ENCODE results near the gene PUS3. TPM values are rescaled to one million over a fixed set of nuclear protein-coding genes. Genes with fewer than 3 reads are reported as not detected.

The PUS3 gene
- total RNA-seq, 3 donors from 2014 or later (not counting 1 experiment from before 2014, with no cell fraction given), result 3.6 to 6.7 (median 3.6) TPM

GRCh38 chr11:125935618-125936199 is 32.7 kb upstream of the PUS3 start:
- no peaks in the 10 kb centered on the region for H3K9me3 Mint-ChIP-seq
- H3K36me3 Mint-ChIP-seq, result no peaks in the 10 kb centered on the region
- DNase-seq (no peak), ATAC-seq (no peak)
- H3K4me1 Mint-ChIP-seq, result peaks cover 0 to 6% of the 10 kb centered on the region in 2 donors
- H3K27me3 Mint-ChIP-seq (ENCODE audit: low read depth in 2 of 2), result peaks cover 6 to 7% of the 10 kb centered on the region in 2 donors
- H3K27me3 ChIP-seq (ENCODE audit: control insufficient read depth, insufficient read depth, low read length), result no peaks in the 10 kb centered on the region
- TF ChIP-seq, protein P1, sequence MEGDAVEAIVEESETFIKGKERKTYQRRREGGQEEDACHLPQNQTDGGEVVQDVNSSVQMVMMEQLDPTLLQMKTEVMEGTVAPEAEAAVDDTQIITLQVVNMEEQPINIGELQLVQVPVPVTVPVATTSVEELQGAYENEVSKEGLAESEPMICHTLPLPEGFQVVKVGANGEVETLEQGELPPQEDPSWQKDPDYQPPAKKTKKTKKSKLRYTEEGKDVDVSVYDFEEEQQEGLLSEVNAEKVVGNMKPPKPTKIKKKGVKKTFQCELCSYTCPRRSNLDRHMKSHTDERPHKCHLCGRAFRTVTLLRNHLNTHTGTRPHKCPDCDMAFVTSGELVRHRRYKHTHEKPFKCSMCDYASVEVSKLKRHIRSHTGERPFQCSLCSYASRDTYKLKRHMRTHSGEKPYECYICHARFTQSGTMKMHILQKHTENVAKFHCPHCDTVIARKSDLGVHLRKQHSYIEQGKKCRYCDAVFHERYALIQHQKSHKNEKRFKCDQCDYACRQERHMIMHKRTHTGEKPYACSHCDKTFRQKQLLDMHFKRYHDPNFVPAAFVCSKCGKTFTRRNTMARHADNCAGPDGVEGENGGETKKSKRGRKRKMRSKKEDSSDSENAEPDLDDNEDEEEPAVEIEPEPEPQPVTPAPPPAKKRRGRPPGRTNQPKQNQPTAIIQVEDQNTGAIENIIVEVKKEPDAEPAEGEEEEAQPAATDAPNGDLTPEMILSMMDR (IDR thresholded peaks at IDR 0.05), result no peak
- no peak overlapping the region for H3K4me3 Mint-ChIP-seq
- H3K36me3 ChIP-seq (ENCODE audit: control insufficient read depth, insufficient read depth, low read length), result no peaks in the 10 kb centered on the region
- H3K4me3 ChIP-seq (ENCODE audit: low read length), result no peak overlapping the region
- intact Hi-C loops (cut with micrococcal nuclease), result no loop called here
- H3K27ac Mint-ChIP-seq, result no peak overlapping the region
- H3K4me1 ChIP-seq (ENCODE audit: control insufficient read depth, insufficient read depth, low read length), result no peaks in the 10 kb centered on the region
- H3K9me3 ChIP-seq (ENCODE audit: control insufficient read depth, insufficient read depth, low read length), result no peaks in the 10 kb centered on the region
- 81% methylated on average over 12 of the region's 12 CpGs for WGBS (ENCODE audit: insufficient coverage)
- no peak overlapping the region for H3K27ac ChIP-seq (ENCODE audit: low read length)

- Histone ChIP-seq H3K9me3 (ENCODE audit: control insufficient read depth, insufficient read depth, low read length) (no peaks in the 10 kb centered on the region), H3K4me3 (ENCODE audit: low read length) (no peak overlapping the region), H3K27me3 (ENCODE audit: control insufficient read depth, insufficient read depth, low read length) (no peaks in the 10 kb centered on the region), H3K4me1 (ENCODE audit: control insufficient read depth, insufficient read depth, low read length) (no peaks in the 10 kb centered on the region), H3K36me3 (ENCODE audit: control insufficient read depth, insufficient read depth, low read length) (no peaks in the 10 kb centered on the region), H3K27ac (ENCODE audit: low read length) (no peak overlapping the region)
- TF ChIP-seq, protein P1 (IDR thresholded peaks at IDR 0.05), result no peak
- Mint-ChIP-seq H3K9me3 (no peaks in the 10 kb centered on the region), H3K27ac (no peak overlapping the region), H3K36me3 (no peaks in the 10 kb centered on the region), H3K4me1 (peaks cover 0 to 6% of the 10 kb centered on the region in 2 donors), H3K4me3 (no peak overlapping the region), H3K27me3 (ENCODE audit: low read depth in 2 of 2) (peaks cover 6 to 7% of the 10 kb centered on the region in 2 donors)
- 89% methylated on average over 2 of the region's 2 CpGs for WGBS (ENCODE audit: insufficient coverage)
- DNase-seq (no peak), ATAC-seq (no peak)
- intact Hi-C loops (cut with micrococcal nuclease), result no loop called here
These were observed 32.0 kb upstream of the PUS3 start for GRCh38 chr11:125935056-125935455.

DNA sequence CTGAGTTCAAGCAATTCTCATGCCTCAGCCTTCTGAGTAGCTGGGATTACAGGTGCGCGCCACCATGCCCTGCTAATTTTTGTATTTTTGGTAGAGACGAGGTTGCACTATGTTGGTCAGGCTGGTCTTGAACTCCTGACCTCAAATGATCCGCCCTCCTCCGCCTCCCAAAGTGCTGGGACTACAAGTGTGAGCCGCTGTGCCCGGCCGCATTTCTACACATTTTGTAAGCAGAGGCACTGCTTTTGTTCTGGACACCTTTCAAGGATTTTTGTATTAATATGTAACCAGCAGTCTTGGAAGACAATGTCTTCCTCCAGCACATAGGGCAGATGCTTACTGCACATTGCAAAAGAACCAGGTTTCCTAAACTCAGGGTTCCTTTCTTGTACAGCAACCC is 31.5 kb upstream of the PUS3 start:
- H3K36me3 ChIP-seq (ENCODE audit: control insufficient read depth, insufficient read depth, low read length), result no peaks in the 10 kb centered on the region
- H3K4me3 ChIP-seq (ENCODE audit: low read length), result no peak overlapping the region
- no peak overlapping the region for H3K4me3 Mint-ChIP-seq
- peaks cover 0 to 6% of the 10 kb centered on the region in 2 donors for H3K4me1 Mint-ChIP-seq
- ATAC-seq (no peak), DNase-seq (no peak)
- no peaks in the 10 kb centered on the region for H3K27me3 ChIP-seq (ENCODE audit: control insufficient read depth, insufficient read depth, low read length)
- H3K9me3 Mint-ChIP-seq, result no peaks in the 10 kb centered on the region
- TF ChIP-seq, protein P1 (IDR thresholded peaks at IDR 0.05), result no peak
- 95% methylated on average over 8 of the region's 8 CpGs for WGBS (ENCODE audit: insufficient coverage)
- H3K4me1 ChIP-seq (ENCODE audit: control insufficient read depth, insufficient read depth, low read length), result no peaks in the 10 kb centered on the region
- no peak overlapping the region for H3K27ac Mint-ChIP-seq
- H3K27ac ChIP-seq (ENCODE audit: low read length), result no peak overlapping the region
- H3K27me3 Mint-ChIP-seq (ENCODE audit: low read depth in 2 of 2), result peaks cover 6 to 7% of the 10 kb centered on the region in 2 donors
- H3K36me3 Mint-ChIP-seq, result no peaks in the 10 kb centered on the region
- no peaks in the 10 kb centered on the region for H3K9me3 ChIP-seq (ENCODE audit: control insufficient read depth, insufficient read depth, low read length)
- intact Hi-C loops (cut with micrococcal nuclease), result no loop called here
